Measurements from ENCODE around the gene ARSB. TPM values are rescaled to one million over a fixed set of nuclear protein-coding genes. Genes with fewer than 3 reads are reported as not detected.

Gene ARSB
- total and polyA plus RNA-seq, 9 of the 15 experiments (the other 6 are each of a cell fraction or from before 2014, with no cell fraction given) = 0.52 to 4.6 (median 2.4) TPM

DNA sequence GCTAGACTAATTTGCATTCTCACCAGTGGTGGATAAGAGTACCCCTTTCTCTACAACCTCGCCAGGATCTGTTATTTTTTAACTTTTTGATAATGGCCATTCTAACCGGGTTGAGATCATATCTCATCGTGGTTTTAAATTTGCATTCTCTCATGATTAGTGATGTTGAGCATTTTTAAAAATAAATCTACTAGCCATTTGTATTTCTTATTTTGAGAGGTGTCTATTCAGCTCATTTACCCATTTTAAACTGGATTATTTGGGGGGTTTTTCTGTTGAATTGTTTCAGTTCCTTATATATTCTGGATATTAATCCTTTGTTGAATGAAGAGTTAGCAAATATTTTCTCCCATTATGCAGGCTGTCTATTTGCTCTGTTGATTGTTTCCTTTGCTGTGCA, 139.6 kb downstream of the ARSB start:
- Histone ChIP-seq H3K4me3 (no peak overlapping the region), H3K9me3 (replicated peaks; ENCODE audit: control insufficient read depth, insufficient read depth, low read depth, low read length) (no peaks in the 10 kb centered on the region), H3K4me1 (replicated peaks in 1 of 2; ENCODE audit: control insufficient read depth in 2 of 2, insufficient read depth in 2 of 2, low read length in 2 of 2) (no peaks in the 10 kb centered on the region), H3K27ac (ENCODE audit: extremely low read depth, low read depth, low read length) (no peak overlapping the region), H2AFZ (ENCODE audit: low read depth, low read length) (no peak overlapping the region), H3K4me2 (ENCODE audit: insufficient read depth, low read length) (no peak overlapping the region), H3K79me2 (ENCODE audit: control insufficient read depth, insufficient read depth, low read length) (no peaks in the 10 kb centered on the region), H3K36me3 (ENCODE audit: control insufficient read depth, insufficient read depth, low read length) (no peaks in the 10 kb centered on the region), H3K27me3 (ENCODE audit: control insufficient read depth in 2 of 2, insufficient read depth in 2 of 2, low read length in 2 of 2) (peaks cover 0 to 5% of the 10 kb centered on the region in 2 experiments; a peak in 2 of 5 replicates), H3K9me1 (ENCODE audit: control insufficient read depth, insufficient read depth, low read length) (no peaks in the 10 kb centered on the region), H4K20me1 (replicated peaks; ENCODE audit: control insufficient read depth, insufficient read depth, low read length) (no peaks in the 10 kb centered on the region), H3K9ac (ENCODE audit: insufficient read depth in 1 of 2, low read depth in 2 of 2, low read length in 2 of 2) (no peak overlapping the region)
- in situ Hi-C loops (cut with MboI) = no loop called here
- ATAC-seq (no peak), DNase-seq (ENCODE audit: extremely low read depth in 1 of 4, low spot score in 3 of 4) (no peak), FAIRE-seq (no peak)
- TF ChIP-seq C11orf30 (IDR thresholded peaks at IDR 0.05; ENCODE audit: low read depth) = no peak
- TF ChIP-seq HMGN3 (IDR thresholded peaks at IDR 0.05; ENCODE audit: borderline replicate concordance, extremely low read depth, insufficient read length, low read depth, low read length) = no peak
- no peak for TF ChIP-seq SRSF1 (IDR thresholded peaks at IDR 0.05; ENCODE audit: low read depth, low read length)
- TF ChIP-seq CBX1 (IDR thresholded peaks at IDR 0.05; ENCODE audit: low read depth) = no peak
- no peak for TF ChIP-seq GTF2A2 (tag; IDR thresholded peaks at IDR 0.05)
- TF ChIP-seq SLC30A9 (CRISPR knock-in tag; IDR thresholded peaks at IDR 0.05) = no peak
- no peak for TF ChIP-seq ZNF644 (tag; IDR thresholded peaks at IDR 0.05; ENCODE audit: low read depth)
- TF ChIP-seq SP1 (CRISPR knock-in tag; IDR thresholded peaks at IDR 0.05) = no peak
- TF ChIP-seq PURB (CRISPR knock-in tag; IDR thresholded peaks at IDR 0.05; ENCODE audit: low read depth) = no peak
- no peak for TF ChIP-seq CHD4 (IDR thresholded peaks at IDR 0.05; ENCODE audit: insufficient read depth, insufficient replicate concordance, low read depth, low read length, poor library complexity, severe bottlenecking)
- TF ChIP-seq ZSCAN32 (CRISPR knock-in tag; IDR thresholded peaks at IDR 0.05) = no peak
- TF ChIP-seq, protein P1, sequence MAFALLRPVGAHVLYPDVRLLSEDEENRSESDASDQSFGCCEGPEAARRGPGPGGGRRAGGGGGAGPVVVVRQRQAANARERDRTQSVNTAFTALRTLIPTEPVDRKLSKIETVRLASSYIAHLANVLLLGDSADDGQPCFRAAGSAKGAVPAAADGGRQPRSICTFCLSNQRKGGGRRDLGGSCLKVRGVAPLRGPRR (CRISPR knock-in tag; IDR thresholded peaks at IDR 0.05) = no peak
- TF ChIP-seq, protein P2, sequence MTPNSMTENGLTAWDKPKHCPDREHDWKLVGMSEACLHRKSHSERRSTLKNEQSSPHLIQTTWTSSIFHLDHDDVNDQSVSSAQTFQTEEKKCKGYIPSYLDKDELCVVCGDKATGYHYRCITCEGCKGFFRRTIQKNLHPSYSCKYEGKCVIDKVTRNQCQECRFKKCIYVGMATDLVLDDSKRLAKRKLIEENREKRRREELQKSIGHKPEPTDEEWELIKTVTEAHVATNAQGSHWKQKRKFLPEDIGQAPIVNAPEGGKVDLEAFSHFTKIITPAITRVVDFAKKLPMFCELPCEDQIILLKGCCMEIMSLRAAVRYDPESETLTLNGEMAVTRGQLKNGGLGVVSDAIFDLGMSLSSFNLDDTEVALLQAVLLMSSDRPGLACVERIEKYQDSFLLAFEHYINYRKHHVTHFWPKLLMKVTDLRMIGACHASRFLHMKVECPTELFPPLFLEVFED (CRISPR knock-in tag; conservative IDR thresholded peaks at IDR 0.05) = no peak
- no TSS peak for BruUV-seq (replicated peaks)
- CTCF ChIA-PET (ENCODE audit: low intra/inter-chr PET ratio) = no interaction called here
- WGBS (ENCODE audit: insufficient coverage, low coverage, missing lambda C conversion rate) = 0% methylated on average over 3 of the region's 3 CpGs
- POLR2A ChIA-PET = no interaction called here
- intact Hi-C loops (cut with micrococcal nuclease) = no loop called here

Measured in K562 (cell line).